ENCODE data around the gene RPS29.

RPS29 gene

GRCh38 chr14:49553892-49554291 is 32.3 kb downstream of the RPS29 start:
- no peak overlapping the region for H2BK12ac ChIP-seq (ENCODE audit: low read length in 2 of 2)
- H3K4me1 ChIP-seq (ENCODE audit: control insufficient read depth, insufficient read depth, low read depth, low read length), result peaks cover 3% of the 10 kb centered on the region
- H2BK5ac ChIP-seq (ENCODE audit: low read depth, low read length, poor library complexity, severe bottlenecking), result no peak overlapping the region
- H3K14ac ChIP-seq (ENCODE audit: low read length in 2 of 2), result no peak overlapping the region
- no peak overlapping the region for H3K4me2 ChIP-seq (ENCODE audit: low read length, poor library complexity, severe bottlenecking)
- H2AFZ ChIP-seq (ENCODE audit: low read depth, low read length), result no peak overlapping the region
- no peaks in the 10 kb centered on the region for H3K9me3 ChIP-seq (ENCODE audit: control insufficient read depth, low read length)
- no peak overlapping the region for H3K4me3 ChIP-seq (ENCODE audit: insufficient read depth in 1 of 2, low read depth in 1 of 2, low read length in 2 of 2)
- H3K23ac ChIP-seq (ENCODE audit: low read length in 2 of 2), result no peak overlapping the region
- H3K79me1 ChIP-seq (replicated peaks; ENCODE audit: low read length, poor library complexity, severe bottlenecking), result no peaks in the 10 kb centered on the region
- no peak overlapping the region for H4K91ac ChIP-seq (ENCODE audit: low read length)
- H3K18ac ChIP-seq (ENCODE audit: low read depth in 1 of 2, low read length in 2 of 2), result no peak overlapping the region
- H2BK120ac ChIP-seq (ENCODE audit: low read depth, low read length), result no peak overlapping the region
- H3K27me3 ChIP-seq (ENCODE audit: control insufficient read depth in 1 of 2, insufficient read depth in 1 of 2, low read length in 2 of 2), result no peaks in the 10 kb centered on the region
- no peak for DNase-seq
- no peak overlapping the region for H3K27ac ChIP-seq (ENCODE audit: low read length, poor library complexity, severe bottlenecking)
- no peak overlapping the region for H2AK5ac ChIP-seq (ENCODE audit: low read length, severe bottlenecking)
- no peaks in the 10 kb centered on the region for H3K36me3 ChIP-seq (ENCODE audit: control insufficient read depth in 1 of 2, insufficient read depth in 2 of 2, low read depth in 1 of 2, low read length in 2 of 2)
- no peak overlapping the region for H4K8ac ChIP-seq (ENCODE audit: low read length)
- 95% methylated on average over 2 of the region's 3 CpGs for WGBS
- no peak overlapping the region for H3K9ac ChIP-seq (ENCODE audit: low read length)
- H2BK15ac ChIP-seq (ENCODE audit: low read depth, poor library complexity, severe bottlenecking), result no peak overlapping the region
- H3K4ac ChIP-seq (ENCODE audit: low read depth in 1 of 2, low read length in 2 of 2), result no peak overlapping the region

DNA sequence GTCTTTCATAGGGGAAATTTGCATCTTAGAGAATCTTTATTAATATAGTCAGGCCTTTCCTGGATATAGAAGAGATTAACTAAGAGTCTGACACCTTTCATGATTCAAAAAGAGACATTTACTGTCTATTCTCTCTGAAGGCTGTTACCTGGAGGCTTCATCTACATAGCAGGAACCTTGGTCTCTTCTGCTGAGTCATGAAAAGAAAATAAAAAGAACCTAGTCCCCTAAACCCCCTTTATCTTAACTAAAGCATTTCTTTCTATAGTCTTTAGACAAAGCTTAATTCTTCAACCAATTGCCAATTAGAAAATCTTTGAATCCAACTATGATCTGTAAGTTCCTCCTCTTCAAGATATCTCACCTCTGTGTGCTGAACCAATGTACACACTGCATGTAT is 33.1 kb downstream of the RPS29 start:
- H3K4me2 ChIP-seq (ENCODE audit: low read length, poor library complexity, severe bottlenecking), result no peak overlapping the region
- H3K18ac ChIP-seq (ENCODE audit: low read depth in 1 of 2, low read length in 2 of 2), result no peak overlapping the region
- no peaks in the 10 kb centered on the region for H3K36me3 ChIP-seq (ENCODE audit: control insufficient read depth in 1 of 2, insufficient read depth in 2 of 2, low read depth in 1 of 2, low read length in 2 of 2)
- H3K79me1 ChIP-seq (replicated peaks; ENCODE audit: low read length, poor library complexity, severe bottlenecking), result no peaks in the 10 kb centered on the region
- no peak overlapping the region for H3K4ac ChIP-seq (ENCODE audit: low read depth in 1 of 2, low read length in 2 of 2)
- H2AK5ac ChIP-seq (ENCODE audit: low read length, severe bottlenecking), result no peak overlapping the region
- H2BK120ac ChIP-seq (ENCODE audit: low read depth, low read length), result no peak overlapping the region
- no peak overlapping the region for H2BK12ac ChIP-seq (ENCODE audit: low read length in 2 of 2)
- H2BK5ac ChIP-seq (ENCODE audit: low read depth, low read length, poor library complexity, severe bottlenecking), result no peak overlapping the region
- DNase-seq, result no peak
- H3K27ac ChIP-seq (ENCODE audit: low read length, poor library complexity, severe bottlenecking), result no peak overlapping the region
- H4K8ac ChIP-seq (ENCODE audit: low read length), result no peak overlapping the region
- H3K4me3 ChIP-seq (ENCODE audit: insufficient read depth in 1 of 2, low read depth in 1 of 2, low read length in 2 of 2), result no peak overlapping the region
- H2AFZ ChIP-seq (ENCODE audit: low read depth, low read length), result no peak overlapping the region
- no peak overlapping the region for H3K9ac ChIP-seq (ENCODE audit: low read length)
- no peaks in the 10 kb centered on the region for H3K27me3 ChIP-seq (ENCODE audit: control insufficient read depth in 1 of 2, insufficient read depth in 1 of 2, low read length in 2 of 2)
- H4K91ac ChIP-seq (ENCODE audit: low read length), result no peak overlapping the region
- no peak overlapping the region for H3K14ac ChIP-seq (ENCODE audit: low read length in 2 of 2)
- H3K9me3 ChIP-seq (ENCODE audit: control insufficient read depth, low read length), result no peaks in the 10 kb centered on the region
- H3K23ac ChIP-seq (ENCODE audit: low read length in 2 of 2), result no peak overlapping the region
- no peak overlapping the region for H2BK15ac ChIP-seq (ENCODE audit: low read depth, poor library complexity, severe bottlenecking)
- H3K4me1 ChIP-seq (ENCODE audit: control insufficient read depth, insufficient read depth, low read depth, low read length), result peaks cover 3% of the 10 kb centered on the region

GRCh38 chr14:49551569-49551968 is 34.6 kb downstream of the RPS29 start:
- Histone ChIP-seq H3K9me3 (ENCODE audit: control insufficient read depth, low read length) (no peaks in the 10 kb centered on the region), H3K27me3 (ENCODE audit: control insufficient read depth in 1 of 2, insufficient read depth in 1 of 2, low read length in 2 of 2) (no peaks in the 10 kb centered on the region), H3K27ac (ENCODE audit: low read length, poor library complexity, severe bottlenecking) (no peak overlapping the region), H3K4me3 (ENCODE audit: insufficient read depth in 1 of 2, low read depth in 1 of 2, low read length in 2 of 2) (no peak overlapping the region), H2BK5ac (ENCODE audit: low read depth, low read length, poor library complexity, severe bottlenecking) (no peak overlapping the region), H2AK5ac (ENCODE audit: low read length, severe bottlenecking) (no peak overlapping the region), H3K4ac (ENCODE audit: low read depth in 1 of 2, low read length in 2 of 2) (no peak overlapping the region), H2BK12ac (ENCODE audit: low read length in 2 of 2) (no peak overlapping the region), H3K9ac (ENCODE audit: low read length) (no peak overlapping the region), H3K79me1 (replicated peaks; ENCODE audit: low read length, poor library complexity, severe bottlenecking) (no peaks in the 10 kb centered on the region), H2BK120ac (ENCODE audit: low read depth, low read length) (no peak overlapping the region), H3K4me1 (ENCODE audit: control insufficient read depth, insufficient read depth, low read depth, low read length) (peaks cover 3% of the 10 kb centered on the region), H3K23ac (ENCODE audit: low read length in 2 of 2) (no peak overlapping the region), H4K8ac (ENCODE audit: low read length) (no peak overlapping the region), H3K18ac (ENCODE audit: low read depth in 1 of 2, low read length in 2 of 2) (no peak overlapping the region), H3K36me3 (ENCODE audit: control insufficient read depth in 1 of 2, insufficient read depth in 2 of 2, low read depth in 1 of 2, low read length in 2 of 2) (no peaks in the 10 kb centered on the region), H4K91ac (ENCODE audit: low read length) (no peak overlapping the region), H2AFZ (ENCODE audit: low read depth, low read length) (no peak overlapping the region), H2BK15ac (ENCODE audit: low read depth, poor library complexity, severe bottlenecking) (no peak overlapping the region), H3K14ac (ENCODE audit: low read length in 2 of 2) (no peak overlapping the region), H3K4me2 (ENCODE audit: low read length, poor library complexity, severe bottlenecking) (no peak overlapping the region)
- no peak for DNase-seq
- WGBS, result 94% methylated on average over 1 of the region's 2 CpGs

- no peak overlapping the region for H3K4me3 ChIP-seq (ENCODE audit: insufficient read depth in 1 of 2, low read depth in 1 of 2, low read length in 2 of 2)
- H3K4ac ChIP-seq (ENCODE audit: low read depth in 1 of 2, low read length in 2 of 2), result no peak overlapping the region
- no peak overlapping the region for H3K18ac ChIP-seq (ENCODE audit: low read depth in 1 of 2, low read length in 2 of 2)
- H2AK5ac ChIP-seq (ENCODE audit: low read length, severe bottlenecking), result no peak overlapping the region
- H2BK12ac ChIP-seq (ENCODE audit: low read length in 2 of 2), result no peak overlapping the region
- H3K79me1 ChIP-seq (replicated peaks; ENCODE audit: low read length, poor library complexity, severe bottlenecking), result no peaks in the 10 kb centered on the region
- H3K9ac ChIP-seq (ENCODE audit: low read length), result no peak overlapping the region
- H2BK15ac ChIP-seq (ENCODE audit: low read depth, poor library complexity, severe bottlenecking), result no peak overlapping the region
- peaks cover 3% of the 10 kb centered on the region for H3K4me1 ChIP-seq (ENCODE audit: control insufficient read depth, insufficient read depth, low read depth, low read length)
- DNase-seq, result peak; percentile 8
- no peak overlapping the region for H2BK120ac ChIP-seq (ENCODE audit: low read depth, low read length)
- H3K23ac ChIP-seq (ENCODE audit: low read length in 2 of 2), result no peak overlapping the region
- no peaks in the 10 kb centered on the region for H3K9me3 ChIP-seq (ENCODE audit: control insufficient read depth, low read length)
- H3K4me2 ChIP-seq (ENCODE audit: low read length, poor library complexity, severe bottlenecking), result no peak overlapping the region
- H2BK5ac ChIP-seq (ENCODE audit: low read depth, low read length, poor library complexity, severe bottlenecking), result no peak overlapping the region
- no peak overlapping the region for H4K8ac ChIP-seq (ENCODE audit: low read length)
- H3K36me3 ChIP-seq (ENCODE audit: control insufficient read depth in 1 of 2, insufficient read depth in 2 of 2, low read depth in 1 of 2, low read length in 2 of 2), result no peaks in the 10 kb centered on the region
- no peak overlapping the region for H3K14ac ChIP-seq (ENCODE audit: low read length in 2 of 2)
- no peak overlapping the region for H4K91ac ChIP-seq (ENCODE audit: low read length)
- no peak overlapping the region for H2AFZ ChIP-seq (ENCODE audit: low read depth, low read length)
- WGBS, result 50% methylated on average over 2 of the region's 5 CpGs
- H3K27ac ChIP-seq (ENCODE audit: low read length, poor library complexity, severe bottlenecking), result no peak overlapping the region
- no peaks in the 10 kb centered on the region for H3K27me3 ChIP-seq (ENCODE audit: control insufficient read depth in 1 of 2, insufficient read depth in 1 of 2, low read length in 2 of 2)
These were observed 35.6 kb downstream of the RPS29 start for GRCh38 chr14:49550286-49551184.

Data from mesenchymal stem cell (in vitro differentiated cells and primary cell).